Measurements from ENCODE around the gene RASGRP4. TPM values are rescaled to one million over a fixed set of nuclear protein-coding genes. Genes with fewer than 3 reads are reported as not detected.

The RASGRP4 gene
- total RNA-seq, 4 donors from 2014 or later, result 1.5 to 19.8 (median 1.7) TPM; not detected in 1

- no peaks in the 10 kb centered on the region for H3K9me3 ChIP-seq
- H3K36me3 ChIP-seq, result peaks cover 0 to 1% (median 0%) of the 10 kb centered on the region in 4 donors
- 61 to 75% methylated on average over 2 to 3 of the region's 3 CpGs for WGBS, 2 donors (ENCODE audit: low coverage in 1 of 2)
- in situ Hi-C loops (cut with MboI; ENCODE audit: low pct_ligation_motif_present in 1 of 4, low pct_unique_long_range_greater_than_20kb in 1 of 4, low sequenced_read_pairs in 3 of 4) (loop anchor here in 3 of 4 donors (10.0 to 25.0 kb wide), 4 partner anchors 211 to 561 kb away; partner anchors contain the start of genes MRPS12 (in 2 of the 3), SARS2 (in 2 of the 3), EIF3K (in 1 of the 3) and MAP4K1 (in 1 of the 3)), intact Hi-C loops (cut with DNase I; ENCODE audit: low total_unique reads) (loop anchor here (10.0 kb wide), 1 partner anchor 234 kb away; no protein-coding TSS in a partner anchor)
- TF ChIP-seq POLR2AphosphoS5 (IDR thresholded peaks at IDR 0.05) (no peak), EP300 (IDR thresholded peaks at IDR 0.05; ENCODE audit: low read depth) (no peak), CTCF (IDR thresholded peaks at IDR 0.05) (no peak), POLR2A (IDR thresholded peaks at IDR 0.05) (no peak)
- H3K27me3 ChIP-seq, result peaks cover 55% of the 10 kb centered on the region
- no peak overlapping the region for H3K27ac ChIP-seq
- no peak for DNase-seq
- H3K4me1 ChIP-seq, result peaks cover 0 to 20% (median 7%) of the 10 kb centered on the region in 4 donors
- no peak overlapping the region for H3K4me3 ChIP-seq
Observed at GRCh38 chr19:38401148-38401547, 24.9 kb downstream of the RASGRP4 start.

GRCh38 chr19:38400361-38400760 is 25.7 kb downstream of the RASGRP4 start:
- TF ChIP-seq CTCF (IDR thresholded peaks at IDR 0.05) (no peak), EP300 (IDR thresholded peaks at IDR 0.05; ENCODE audit: low read depth) (no peak), POLR2AphosphoS5 (IDR thresholded peaks at IDR 0.05) (no peak), POLR2A (IDR thresholded peaks at IDR 0.05) (no peak)
- Histone ChIP-seq H3K27ac (no peak overlapping the region), H3K27me3 (peaks cover 63% of the 10 kb centered on the region), H3K36me3 (no peaks in the 10 kb centered on the region), H3K4me1 (peaks cover 0 to 20% (median 7%) of the 10 kb centered on the region in 4 donors), H3K9me3 (no peaks in the 10 kb centered on the region), H3K4me3 (no peak overlapping the region)
- DNase-seq, result no peak
- in situ Hi-C loops (cut with MboI; ENCODE audit: low pct_ligation_motif_present in 1 of 4, low pct_unique_long_range_greater_than_20kb in 1 of 4, low sequenced_read_pairs in 3 of 4) (loop anchor here in 3 of 4 donors (10.0 to 25.0 kb wide), 4 partner anchors 212 to 562 kb away; partner anchors contain the start of genes MRPS12 (in 2 of the 3), SARS2 (in 2 of the 3), EIF3K (in 1 of the 3) and MAP4K1 (in 1 of the 3)), intact Hi-C loops (cut with DNase I; ENCODE audit: low total_unique reads) (loop anchor here (10.0 kb wide), 1 partner anchor 234 kb away; no protein-coding TSS in a partner anchor)
- WGBS, 2 donors (ENCODE audit: low coverage in 1 of 2), result 80 to 85% methylated on average over 5 of the region's 5 CpGs

- Histone ChIP-seq H3K4me1 (peaks cover 0 to 19% (median 8%) of the 10 kb centered on the region in 4 donors), H3K9me3 (no peaks in the 10 kb centered on the region), H3K27ac (no peak overlapping the region), H3K4me3 (no peak overlapping the region), H3K27me3 (peaks cover 72% of the 10 kb centered on the region), H3K36me3 (no peaks in the 10 kb centered on the region)
- in situ Hi-C loops (cut with MboI; ENCODE audit: low pct_ligation_motif_present in 1 of 4, low pct_unique_long_range_greater_than_20kb in 1 of 4, low sequenced_read_pairs in 3 of 4) (no loop called here), intact Hi-C loops (cut with DNase I; ENCODE audit: low total_unique reads) (no loop called here)
- WGBS, 2 donors (ENCODE audit: low coverage in 1 of 2), result 42 to 100% methylated on average over 1 of the region's 1 CpG
- no peak for TF ChIP-seq POLR2AphosphoS5 (IDR thresholded peaks at IDR 0.05)
- no peak for TF ChIP-seq CTCF (IDR thresholded peaks at IDR 0.05)
- no peak for TF ChIP-seq EP300 (IDR thresholded peaks at IDR 0.05; ENCODE audit: low read depth)
- no peak for TF ChIP-seq POLR2A (IDR thresholded peaks at IDR 0.05)
- no peak for DNase-seq
Observed at GRCh38 chr19:38399537-38399936, 26.5 kb downstream of the RASGRP4 start.

- TF ChIP-seq EP300 (IDR thresholded peaks at IDR 0.05; ENCODE audit: low read depth), result no peak
- no peak for TF ChIP-seq CTCF (IDR thresholded peaks at IDR 0.05)
- TF ChIP-seq POLR2AphosphoS5 (IDR thresholded peaks at IDR 0.05), result no peak
- no peak for TF ChIP-seq POLR2A (IDR thresholded peaks at IDR 0.05)
- Histone ChIP-seq H3K27me3 (peaks cover 76% of the 10 kb centered on the region), H3K9me3 (no peaks in the 10 kb centered on the region), H3K27ac (no peak overlapping the region), H3K4me3 (no peak overlapping the region), H3K4me1 (peaks cover 0 to 16% (median 6%) of the 10 kb centered on the region in 4 donors), H3K36me3 (no peaks in the 10 kb centered on the region)
- no peak for DNase-seq
- in situ Hi-C loops (cut with MboI; ENCODE audit: low pct_ligation_motif_present in 1 of 4, low pct_unique_long_range_greater_than_20kb in 1 of 4, low sequenced_read_pairs in 3 of 4) (no loop called here), intact Hi-C loops (cut with DNase I; ENCODE audit: low total_unique reads) (no loop called here)
- 62% methylated on average over 8 of the region's 9 CpGs; no CpG with 5 or more reads in 1 of the 2 donors for WGBS, 2 donors (ENCODE audit: low coverage in 1 of 2)
Observed at GRCh38 chr19:38399081-38399480, 26.9 kb downstream of the RASGRP4 start.

Measured in transverse colon (tissue), 4 donors.